ENCODE results near the gene JPH4.
"Not testable (repeated sequence)": the region's sequence is repeated elsewhere in the genome, so short reads cannot be mapped to it uniquely, and the experiment has no call there.

DNA sequence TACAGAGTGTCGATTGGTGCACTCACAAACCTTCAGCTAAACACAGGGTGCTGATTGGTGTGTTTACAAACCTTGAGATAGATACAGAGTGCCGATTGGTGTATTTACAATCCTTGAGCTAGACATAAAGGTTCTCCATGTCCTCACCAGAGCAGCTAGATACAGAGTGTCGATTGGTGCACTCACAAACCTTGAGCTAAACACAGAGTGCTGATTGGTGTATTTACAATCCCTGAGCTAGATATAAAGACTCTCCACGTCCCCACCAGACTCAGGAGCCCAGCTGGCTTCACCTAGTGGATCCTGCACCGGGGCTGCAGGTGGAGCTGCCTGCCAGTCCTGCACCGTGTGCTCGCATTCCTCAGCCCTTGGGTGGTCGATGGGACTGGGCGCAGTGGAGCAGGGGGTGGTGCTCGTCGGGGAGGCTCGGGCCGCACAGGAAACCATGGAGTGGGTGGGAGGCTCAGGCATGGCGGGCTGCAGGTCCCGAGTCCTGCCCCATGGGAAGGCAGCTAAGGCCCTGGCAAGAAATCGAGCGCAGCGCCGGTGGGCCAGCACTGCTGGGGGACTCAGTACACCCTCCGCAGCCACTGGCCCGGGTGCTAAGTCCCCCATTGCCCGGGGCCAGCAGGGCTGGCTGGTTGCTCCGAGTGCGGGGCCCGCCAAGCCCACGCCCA, 6.1 kb upstream of the JPH4 start:
- TF ChIP-seq, protein P1, sequence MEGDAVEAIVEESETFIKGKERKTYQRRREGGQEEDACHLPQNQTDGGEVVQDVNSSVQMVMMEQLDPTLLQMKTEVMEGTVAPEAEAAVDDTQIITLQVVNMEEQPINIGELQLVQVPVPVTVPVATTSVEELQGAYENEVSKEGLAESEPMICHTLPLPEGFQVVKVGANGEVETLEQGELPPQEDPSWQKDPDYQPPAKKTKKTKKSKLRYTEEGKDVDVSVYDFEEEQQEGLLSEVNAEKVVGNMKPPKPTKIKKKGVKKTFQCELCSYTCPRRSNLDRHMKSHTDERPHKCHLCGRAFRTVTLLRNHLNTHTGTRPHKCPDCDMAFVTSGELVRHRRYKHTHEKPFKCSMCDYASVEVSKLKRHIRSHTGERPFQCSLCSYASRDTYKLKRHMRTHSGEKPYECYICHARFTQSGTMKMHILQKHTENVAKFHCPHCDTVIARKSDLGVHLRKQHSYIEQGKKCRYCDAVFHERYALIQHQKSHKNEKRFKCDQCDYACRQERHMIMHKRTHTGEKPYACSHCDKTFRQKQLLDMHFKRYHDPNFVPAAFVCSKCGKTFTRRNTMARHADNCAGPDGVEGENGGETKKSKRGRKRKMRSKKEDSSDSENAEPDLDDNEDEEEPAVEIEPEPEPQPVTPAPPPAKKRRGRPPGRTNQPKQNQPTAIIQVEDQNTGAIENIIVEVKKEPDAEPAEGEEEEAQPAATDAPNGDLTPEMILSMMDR (IDR thresholded peaks at IDR 0.05): not testable (repeated sequence)
- TF ChIP-seq POLR2A, POLR2AphosphoS5 (IDR thresholded peaks at IDR 0.05): not testable (repeated sequence)

Measured in transverse colon (tissue), 4 donors.